HepG2 (cell line): Measurements from ENCODE around the gene SCYGR2. TPM values are rescaled to one million over a fixed set of nuclear protein-coding genes. Genes with fewer than 3 reads are reported as not detected.
A peak's percentile ranks its signal among the peaks of the same experiment; 100 is the strongest.

Source experiments
- ASH2L ChIP-seq: fragments of 300-600, 200-600 bp; sonication (generic); IDR thresholded peaks from 2 replicates; pipeline ENCODE4 v1.7.0; 2017; ENCODE audit warnings: low read depth, mild to moderate bottlenecking, moderate library complexity, mixed read lengths, low read length; ENCODE audit not compliant: insufficient read length
- E2F2 ChIP-seq: sonication (generic); formaldehyde crosslinking; IDR thresholded peaks from 2 replicates; pipeline ENCODE4 v1.4.0; 2020; ENCODE audit warnings: missing genetic modification reagents, borderline replicate concordance
- HMGXB4 ChIP-seq, 2 experiments: sonication (generic) in 1 of 2; formaldehyde crosslinking in 1 of 2; IDR thresholded peaks; 2 replicates each; pipeline versions ENCODE4 v1.4.0 to v1.6.1; 2018 to 2020; ENCODE audit warnings: missing genetic modification reagents in 2 of 2, borderline replicate concordance in 1 of 2, low read depth in 1 of 2, mild to moderate bottlenecking in 1 of 2, missing biosample characterization in 1 of 2
- PHF21A ChIP-seq: sonication (generic); formaldehyde crosslinking; IDR thresholded peaks from 2 replicates; pipeline ENCODE4 v1.5.0; 2020; ENCODE audit warnings: mild to moderate bottlenecking, missing genetic modification reagents
- POGK ChIP-seq: sonication (generic); formaldehyde crosslinking; conservative IDR thresholded peaks from 2 replicates; pipeline ENCODE4 v1.8.0; 2022; ENCODE audit warnings: mild to moderate bottlenecking, moderate library complexity, missing genetic modification reagents
- SIN3B ChIP-seq: fragments of 150-350 bp; IDR thresholded peaks from 2 replicates; pipeline ENCODE4 v1.6.1; 2014; ENCODE audit warnings: low read length
- ZBTB40 ChIP-seq, 2 experiments: fragments of 450-650 bp in 1 of 2; sonication (generic) in 1 of 2; formaldehyde crosslinking in 1 of 2; IDR thresholded peaks; 2 replicates each; pipeline versions ENCODE4 v1.6.1 to v1.8.0; 2016 to 2022; ENCODE audit warnings: antibody characterized with exemption in 1 of 2, mild to moderate bottlenecking in 1 of 2, missing genetic modification reagents in 1 of 2
- ZBTB7A ChIP-seq: sonication (generic); formaldehyde crosslinking; IDR thresholded peaks from 2 replicates; pipeline ENCODE4 v1.8.0; 2022; ENCODE audit warnings: mild to moderate bottlenecking, missing genetic modification reagents
- polyA plus RNA-seq, 8 experiments: library from polyadenylated mRNA; depleted of rRNA in 3 of 8; stranded (reverse) in 7 of 8; unstranded in 1 of 8; fragments of >200 nt; fragmentation: Illumina TruSeq in 4 of 8; extraction: Trizol in 4 of 8; gene quantifications; 2 replicates each; pipeline versions ENCODE4 v1.2.1 to v1.2.3, GENCODE V29; 2011 to 2016; ENCODE audit warnings: low read depth in 4 of 8, missing spikeins in 1 of 8, mixed read lengths in 1 of 8; ENCODE audit not compliant: insufficient read depth in 1 of 8
- total RNA-seq, 5 experiments: library from RNA; depleted of rRNA; stranded (reverse); fragments of >200 nt; fragmentation: Illumina TruSeq; extraction: Trizol; gene quantifications; 2 replicates each; pipeline ENCODE4 v1.2.3, GENCODE V29; 2016; ENCODE audit warnings: low read depth in 1 of 5

The SCYGR2 gene
- total and polyA plus RNA-seq, 2 of the 13 experiments (the other 11 are each of a cell fraction or from before 2014, with no cell fraction given): not detected

- TF ChIP-seq ZBTB40 (IDR thresholded peaks at IDR 0.05): no peak
- TF ChIP-seq ZBTB40 (CRISPR knock-in tag; IDR thresholded peaks at IDR 0.05): no peak
- peak; percentile 76; the same call in 1 of the 2 replicates for TF ChIP-seq PHF21A (CRISPR knock-in tag)
- TF ChIP-seq HMGXB4 (CRISPR knock-in tag; IDR thresholded peaks at IDR 0.05; ENCODE audit: borderline replicate concordance in 1 of 2, low read depth in 1 of 2): peak in 1 of 2 experiments; percentile 56; a peak in 1 of 4 replicates
- peak; percentile 62; the same call in 1 of the 2 replicates for TF ChIP-seq ZBTB7A (CRISPR knock-in tag)
- peak; percentile 88 for TF ChIP-seq ASH2L
- no peak for TF ChIP-seq SIN3B
- no peak for TF ChIP-seq E2F2 (CRISPR knock-in tag)
- 0 out of 2 replicates have a peak, but pooled peaks have one; percentile 35 for TF ChIP-seq POGK
Observed at GRCh38 chr2:227643990-227644551, 45.4 kb downstream of the SCYGR2 start (continued).
